ENCODE measurements around the gene GIPC2. TPM values are rescaled to one million over a fixed set of nuclear protein-coding genes. Genes with fewer than 3 reads are reported as not detected.

The GIPC2 gene
- total RNA-seq, 4 donors from 2014 or later = 0.67 to 1.5 (median 1.3) TPM

DNA sequence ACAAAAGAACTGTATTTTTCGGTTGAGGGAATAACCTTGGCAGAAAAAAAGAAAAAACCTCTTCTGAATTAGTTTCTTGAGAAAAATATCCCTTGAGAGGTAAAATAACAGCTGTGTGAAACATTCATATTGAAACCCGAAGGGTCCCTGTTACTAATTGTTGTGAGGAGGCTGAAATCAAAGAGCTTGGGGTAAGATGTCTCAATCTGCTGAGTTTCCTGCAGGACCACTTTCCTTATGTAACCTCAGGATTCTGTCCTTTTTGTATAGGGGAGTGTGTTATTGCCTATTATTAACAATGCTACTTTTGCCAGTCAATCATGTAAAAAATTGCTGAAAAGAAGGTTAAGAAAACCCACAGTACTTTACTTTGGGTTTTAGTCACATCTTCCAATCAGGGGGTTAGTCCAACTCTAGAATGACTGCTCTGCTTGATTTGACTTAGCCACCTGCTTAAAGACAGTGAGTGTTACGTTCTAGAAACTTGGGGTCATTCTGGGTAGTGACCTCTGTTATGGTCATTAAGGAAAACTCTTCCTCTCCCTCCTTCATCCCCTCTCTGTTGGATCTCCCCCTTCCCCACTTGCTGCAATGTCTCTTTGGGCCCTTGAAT is 138.8 kb downstream of the GIPC2 start:
- H3K9me3 ChIP-seq = no peaks in the 10 kb centered on the region
- intact Hi-C loops (cut with DNase I; ENCODE audit: low total_unique reads) (no loop called here), in situ Hi-C loops (cut with MboI; ENCODE audit: low sequenced_read_pairs in 4 of 4) (no loop called here)
- H3K36me3 ChIP-seq = no peaks in the 10 kb centered on the region
- ATAC-seq = no peak
- H3K4me1 ChIP-seq = no peaks in the 10 kb centered on the region
- DNase-seq = no peak
- no peaks in the 10 kb centered on the region for H3K27me3 ChIP-seq
- no peak for TF ChIP-seq CTCF (IDR thresholded peaks at IDR 0.05 in 4 of 5, conservative IDR thresholded peaks at IDR 0.05 in 1 of 5)
- H3K27ac ChIP-seq = no peak overlapping the region
- H3K4me3 ChIP-seq = no peak overlapping the region

Other genes with a start within 250 kb of the GIPC2 start
- gene NEXN, start 157.3 kb upstream of the GIPC2 start, total RNA-seq = 100 to 1,000 TPM; 105 to 297 (median 200) TPM
- 10 to 100 TPM; 25.6 to 64.3 (median 47.8) TPM for gene FUBP1, start 66.9 kb upstream of the GIPC2 start, total RNA-seq
- 10 to 100 TPM; 35.6 to 84.9 (median 45.3) TPM for gene DNAJB4, start 41.0 kb upstream of the GIPC2 start, total RNA-seq

Measured in gastrocnemius medialis (tissue), 4 donors.